Measurements from ENCODE around the gene ZNHIT2.

GRCh38 chr11:65133724-65134123 is 16.2 kb upstream of the ZNHIT2 start:
- TF ChIP-seq EZH2phosphoT487 (IDR thresholded peaks at IDR 0.05; ENCODE audit: low read depth) (no peak), CTCF (IDR thresholded peaks at IDR 0.05; ENCODE audit: low read depth, low read length) (no peak)
